ENCODE data around the gene SLC52A1. TPM values are rescaled to one million over a fixed set of nuclear protein-coding genes. Genes with fewer than 3 reads are reported as not detected.
"Not testable (repeated sequence)": the region's sequence is repeated elsewhere in the genome, so short reads cannot be mapped to it uniquely, and the experiment has no call there.

Gene SLC52A1
- total RNA-seq, 1 donor from 2014 or later, result 0.17 TPM

DNA sequence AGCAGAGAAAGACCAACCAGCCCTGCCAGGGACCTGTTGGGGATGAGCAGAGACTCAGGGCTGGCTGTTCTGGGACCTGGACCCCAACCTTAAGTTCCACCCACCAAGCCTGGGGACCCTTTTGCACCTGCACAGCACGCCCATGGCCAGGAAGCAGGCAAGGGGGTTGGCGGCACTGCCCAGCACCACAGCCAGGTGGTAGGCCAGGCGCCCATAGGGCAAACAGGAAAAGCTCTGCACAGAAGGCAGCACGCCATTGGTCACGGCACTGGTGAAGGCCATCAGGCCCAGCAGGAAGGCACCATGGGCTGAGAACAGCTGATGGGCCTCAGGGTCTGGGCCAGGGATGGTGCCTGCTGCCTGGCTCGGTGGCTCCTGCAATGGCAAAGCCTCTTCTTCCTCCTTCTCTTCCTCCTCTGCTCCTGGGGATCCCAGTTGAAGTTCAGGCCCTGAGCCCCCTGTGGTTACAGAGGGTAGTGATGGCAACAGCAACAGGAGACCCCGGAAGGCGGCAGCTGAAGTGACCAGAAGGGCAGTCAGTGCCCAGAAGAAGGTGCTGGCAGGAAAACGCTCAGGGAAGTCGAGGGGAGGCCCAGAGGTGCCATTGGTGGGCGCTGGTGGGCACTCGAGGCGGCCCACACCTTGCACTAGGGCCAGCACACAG is 1.7 kb downstream of the SLC52A1 start:
- H3K27me3 ChIP-seq (ENCODE audit: control insufficient read depth, insufficient read depth, low read length), result peaks cover 17% of the 10 kb centered on the region
- no peak for DNase-seq (ENCODE audit: low read depth)
- no peak overlapping the region for H3K4me3 ChIP-seq (ENCODE audit: low read depth, low read length)

DNA sequence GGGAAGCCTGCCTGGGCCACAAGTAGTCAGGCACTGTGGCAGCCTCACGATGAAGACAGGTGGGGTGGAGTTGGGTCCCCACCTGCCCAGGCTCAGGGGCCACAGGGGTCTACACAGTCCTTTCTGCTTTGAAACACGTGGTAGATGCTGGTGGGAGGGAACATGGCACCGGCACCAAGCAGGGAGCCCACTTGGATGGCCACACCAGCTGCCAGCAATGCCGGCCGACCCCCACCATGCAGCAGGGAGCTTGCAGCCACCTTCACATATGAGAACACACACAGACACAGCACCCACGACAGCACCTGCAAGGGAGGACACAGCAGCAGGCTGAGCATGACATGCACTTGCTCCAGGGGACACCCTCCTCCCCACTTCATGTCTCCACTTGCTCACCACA is 2.4 kb downstream of the SLC52A1 start:
- TF ChIP-seq, protein P1, sequence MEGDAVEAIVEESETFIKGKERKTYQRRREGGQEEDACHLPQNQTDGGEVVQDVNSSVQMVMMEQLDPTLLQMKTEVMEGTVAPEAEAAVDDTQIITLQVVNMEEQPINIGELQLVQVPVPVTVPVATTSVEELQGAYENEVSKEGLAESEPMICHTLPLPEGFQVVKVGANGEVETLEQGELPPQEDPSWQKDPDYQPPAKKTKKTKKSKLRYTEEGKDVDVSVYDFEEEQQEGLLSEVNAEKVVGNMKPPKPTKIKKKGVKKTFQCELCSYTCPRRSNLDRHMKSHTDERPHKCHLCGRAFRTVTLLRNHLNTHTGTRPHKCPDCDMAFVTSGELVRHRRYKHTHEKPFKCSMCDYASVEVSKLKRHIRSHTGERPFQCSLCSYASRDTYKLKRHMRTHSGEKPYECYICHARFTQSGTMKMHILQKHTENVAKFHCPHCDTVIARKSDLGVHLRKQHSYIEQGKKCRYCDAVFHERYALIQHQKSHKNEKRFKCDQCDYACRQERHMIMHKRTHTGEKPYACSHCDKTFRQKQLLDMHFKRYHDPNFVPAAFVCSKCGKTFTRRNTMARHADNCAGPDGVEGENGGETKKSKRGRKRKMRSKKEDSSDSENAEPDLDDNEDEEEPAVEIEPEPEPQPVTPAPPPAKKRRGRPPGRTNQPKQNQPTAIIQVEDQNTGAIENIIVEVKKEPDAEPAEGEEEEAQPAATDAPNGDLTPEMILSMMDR (IDR thresholded peaks at IDR 0.05; ENCODE audit: insufficient read depth, low read length, poor library complexity, severe bottlenecking), result no peak
- Histone ChIP-seq H3K36me3 (ENCODE audit: control insufficient read depth, insufficient read depth, low read length) (no peaks in the 10 kb centered on the region), H3K4me3 (ENCODE audit: low read depth, low read length) (no peak overlapping the region), H3K27me3 (ENCODE audit: control insufficient read depth, insufficient read depth, low read length) (peaks cover 17% of the 10 kb centered on the region)
- no peak for DNase-seq (ENCODE audit: low read depth)

More for the DNA sequence above, 1.7 kb downstream of the SLC52A1 start:
- TF ChIP-seq, protein P1 (IDR thresholded peaks at IDR 0.05; ENCODE audit: insufficient read depth, low read length, poor library complexity, severe bottlenecking), result no peak
- no peaks in the 10 kb centered on the region for H3K36me3 ChIP-seq (ENCODE audit: control insufficient read depth, insufficient read depth, low read length)

DNA sequence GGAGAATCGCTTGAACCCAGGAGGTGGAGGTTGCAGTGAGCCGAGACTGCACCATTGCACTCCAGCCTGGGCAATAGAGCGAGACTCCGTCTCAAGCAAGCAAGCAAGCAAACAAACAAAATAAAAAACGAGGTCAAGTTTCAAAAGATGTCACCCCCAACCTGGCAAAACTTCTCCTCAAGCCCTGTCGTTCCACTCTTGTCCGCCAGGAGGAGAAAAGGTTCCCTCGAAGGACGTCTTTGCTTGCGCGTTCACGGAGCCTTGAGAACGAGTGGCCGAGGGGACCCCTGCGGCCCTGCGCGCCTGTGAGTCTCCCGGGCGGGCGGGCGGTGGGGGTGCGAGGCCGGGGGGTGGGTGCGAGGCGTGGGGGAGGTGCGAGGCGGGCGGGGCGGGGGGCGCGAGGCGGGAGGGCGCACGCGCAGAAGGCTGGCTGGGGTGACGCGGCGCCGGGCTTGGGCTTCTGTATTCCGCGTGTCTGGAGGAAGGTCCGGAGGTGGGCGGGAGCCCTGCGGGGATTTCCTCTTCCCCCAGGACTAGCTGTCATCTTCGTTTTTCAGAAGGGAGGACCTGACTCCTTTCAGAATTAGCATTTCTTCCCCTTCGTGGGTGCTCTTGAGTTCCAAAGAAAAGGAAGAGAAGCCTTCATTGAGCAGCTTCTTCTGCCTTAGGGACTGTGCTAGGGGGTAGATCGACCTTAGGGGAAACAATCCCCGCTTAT is 3.7 kb downstream of the SLC52A1 start:
- TF ChIP-seq, protein P1 (IDR thresholded peaks at IDR 0.05; ENCODE audit: insufficient read depth, low read length, poor library complexity, severe bottlenecking), result peak; percentile 71
- no peak for DNase-seq (ENCODE audit: low read depth)
- peaks cover 17% of the 10 kb centered on the region for H3K27me3 ChIP-seq (ENCODE audit: control insufficient read depth, insufficient read depth, low read length)
- no peaks in the 10 kb centered on the region for H3K36me3 ChIP-seq (ENCODE audit: control insufficient read depth, insufficient read depth, low read length)
- peak overlapping the region; percentile 23 for H3K4me3 ChIP-seq (ENCODE audit: low read depth, low read length)

DNA sequence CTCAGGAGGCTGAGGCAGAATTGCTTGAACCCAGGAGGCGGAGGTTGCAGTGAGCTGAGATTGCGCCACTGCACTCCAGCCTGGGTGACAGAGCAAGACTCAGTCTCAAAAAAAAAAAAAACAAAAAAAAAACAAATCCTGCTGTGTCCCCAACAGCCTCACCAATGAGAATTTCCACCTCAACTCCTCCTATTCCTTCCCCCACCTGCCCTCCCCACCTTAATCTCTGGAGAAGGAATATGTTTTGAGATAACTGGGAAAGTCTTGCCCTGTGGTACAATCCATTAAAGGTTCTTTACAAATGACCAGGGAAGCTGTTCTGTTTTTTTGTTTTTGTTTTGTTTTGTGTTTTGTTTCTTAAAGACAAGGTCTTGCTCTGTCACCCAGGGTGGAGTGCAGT is 5.1 kb downstream of the SLC52A1 start:
- H3K4me3 ChIP-seq (ENCODE audit: low read depth, low read length); H3K36me3 ChIP-seq (ENCODE audit: control insufficient read depth, insufficient read depth, low read length); DNase-seq (ENCODE audit: low read depth): not testable (repeated sequence)
- H3K27me3 ChIP-seq (ENCODE audit: control insufficient read depth, insufficient read depth, low read length), result peaks cover 13% of the 10 kb centered on the region

DNA sequence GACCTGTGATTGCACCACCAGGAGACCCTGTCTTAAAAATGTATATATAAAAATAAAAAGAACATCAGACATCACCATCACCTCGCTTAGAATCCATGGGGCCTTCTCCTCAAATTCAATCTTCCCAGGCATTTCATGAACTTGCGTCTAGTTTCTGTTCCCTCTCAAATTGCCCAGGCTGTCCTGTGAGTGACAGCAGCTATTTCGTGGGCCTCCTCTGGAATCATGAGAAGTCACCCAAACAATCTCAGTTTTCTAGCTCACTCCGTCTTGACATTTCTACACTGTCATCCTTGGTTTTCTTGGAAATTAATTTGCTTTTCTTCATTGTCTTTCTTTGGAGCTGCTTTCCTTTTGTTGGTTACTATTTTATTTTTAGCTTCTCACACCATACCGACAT is 7.3 kb downstream of the SLC52A1 start:
- DNase-seq (ENCODE audit: low read depth), result no peak
- H3K27me3 ChIP-seq (ENCODE audit: control insufficient read depth, insufficient read depth, low read length), result no peaks in the 10 kb centered on the region
- TF ChIP-seq, protein P1 (IDR thresholded peaks at IDR 0.05; ENCODE audit: insufficient read depth, low read length, poor library complexity, severe bottlenecking), result no peak

DNA sequence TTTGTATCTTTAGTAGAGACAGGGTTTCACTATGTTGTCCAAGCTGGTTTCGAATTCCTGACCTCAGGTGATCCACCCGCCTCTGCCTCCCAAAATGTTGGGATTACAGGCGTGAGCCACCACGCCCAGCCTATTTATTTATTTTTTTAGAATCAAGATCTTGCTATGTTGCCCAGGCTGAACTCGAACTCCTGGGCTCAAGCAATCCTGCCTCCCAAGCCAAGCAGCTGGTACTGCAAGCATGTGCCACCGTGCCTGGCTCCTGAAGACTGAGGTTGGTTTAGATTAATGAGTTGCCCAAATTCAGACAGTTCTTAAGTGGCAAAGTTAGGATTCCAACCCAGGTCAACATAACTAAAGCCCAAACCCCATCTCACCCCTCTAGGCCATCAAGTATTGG is 7.9 kb downstream of the SLC52A1 start:
- DNase-seq (ENCODE audit: low read depth), result no peak
- TF ChIP-seq, protein P1 (IDR thresholded peaks at IDR 0.05; ENCODE audit: insufficient read depth, low read length, poor library complexity, severe bottlenecking), result no peak
- Histone ChIP-seq H3K27me3 (ENCODE audit: control insufficient read depth, insufficient read depth, low read length) (no peaks in the 10 kb centered on the region), H3K36me3 (ENCODE audit: control insufficient read depth, insufficient read depth, low read length) (peaks cover 1% of the 10 kb centered on the region), H3K4me3 (ENCODE audit: low read depth, low read length) (no peak overlapping the region)

More for the DNA sequence above, 7.3 kb downstream of the SLC52A1 start:
- H3K4me3 ChIP-seq (ENCODE audit: low read depth, low read length), result no peak overlapping the region
- H3K36me3 ChIP-seq (ENCODE audit: control insufficient read depth, insufficient read depth, low read length), result no peaks in the 10 kb centered on the region

Data from kidney epithelial cell (primary cell).